PC-9 (cell line): ENCODE data around the gene DENND2A.

Experiments
- EZH2 ChIP-seq: fragments of 200-600 bp; sonication (generic); IDR thresholded peaks from 2 replicates; pipeline ENCODE4 v1.8.0; 2017; ENCODE audit warnings: antibody characterized with exemption, low read depth
- TF ChIP-seq, protein P1 (sequence below): fragments of 200-600 bp; sonication (generic); conservative IDR thresholded peaks from 2 replicates; pipeline ENCODE4 v1.6.1; 2017; ENCODE audit warnings: mixed run types, antibody characterized with exemption, mild to moderate bottlenecking, moderate library complexity

DNA sequence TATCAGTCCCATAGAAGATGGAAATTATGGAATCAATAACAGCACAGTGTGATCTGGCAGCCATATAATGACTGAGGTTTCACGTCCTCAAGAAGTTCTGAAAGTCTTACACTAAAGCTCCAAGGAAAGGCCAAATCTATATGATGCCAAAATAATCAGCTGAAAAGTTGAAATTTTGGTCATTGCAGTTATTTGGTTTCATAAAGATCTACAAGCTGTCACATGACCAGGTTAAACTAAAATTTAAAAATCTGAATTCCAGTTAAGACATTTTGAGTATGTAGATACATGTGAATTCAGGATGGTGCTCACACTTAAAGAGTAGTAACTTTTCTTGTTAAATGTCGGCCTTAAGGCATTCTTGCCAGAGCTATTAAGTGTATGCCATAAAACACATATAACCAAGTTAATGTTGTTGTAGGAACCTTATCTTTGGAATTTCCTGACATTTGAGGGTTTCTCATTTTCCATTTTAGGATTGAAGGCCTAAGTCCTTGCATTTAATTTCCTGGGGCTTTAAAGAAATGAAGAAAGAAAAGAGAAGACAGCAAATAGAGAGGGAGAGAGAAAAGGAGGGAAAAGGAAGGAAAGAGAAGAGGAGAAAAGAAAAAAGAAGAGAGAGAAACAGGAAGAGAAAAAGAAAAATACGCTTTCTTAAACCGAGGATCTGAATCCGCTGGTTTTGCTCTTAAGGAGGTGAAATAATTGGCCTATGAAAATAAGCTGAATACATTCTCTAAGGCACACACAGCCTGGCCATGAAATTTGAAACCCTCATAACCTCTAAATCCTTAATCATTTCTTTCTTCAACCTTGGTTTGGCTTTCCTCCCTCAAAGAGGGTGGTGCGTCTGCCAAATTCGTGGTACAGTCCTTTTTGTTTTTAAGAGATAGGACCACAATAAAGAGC is 43.8 kb downstream of the DENND2A start:
- TF ChIP-seq, protein P1, sequence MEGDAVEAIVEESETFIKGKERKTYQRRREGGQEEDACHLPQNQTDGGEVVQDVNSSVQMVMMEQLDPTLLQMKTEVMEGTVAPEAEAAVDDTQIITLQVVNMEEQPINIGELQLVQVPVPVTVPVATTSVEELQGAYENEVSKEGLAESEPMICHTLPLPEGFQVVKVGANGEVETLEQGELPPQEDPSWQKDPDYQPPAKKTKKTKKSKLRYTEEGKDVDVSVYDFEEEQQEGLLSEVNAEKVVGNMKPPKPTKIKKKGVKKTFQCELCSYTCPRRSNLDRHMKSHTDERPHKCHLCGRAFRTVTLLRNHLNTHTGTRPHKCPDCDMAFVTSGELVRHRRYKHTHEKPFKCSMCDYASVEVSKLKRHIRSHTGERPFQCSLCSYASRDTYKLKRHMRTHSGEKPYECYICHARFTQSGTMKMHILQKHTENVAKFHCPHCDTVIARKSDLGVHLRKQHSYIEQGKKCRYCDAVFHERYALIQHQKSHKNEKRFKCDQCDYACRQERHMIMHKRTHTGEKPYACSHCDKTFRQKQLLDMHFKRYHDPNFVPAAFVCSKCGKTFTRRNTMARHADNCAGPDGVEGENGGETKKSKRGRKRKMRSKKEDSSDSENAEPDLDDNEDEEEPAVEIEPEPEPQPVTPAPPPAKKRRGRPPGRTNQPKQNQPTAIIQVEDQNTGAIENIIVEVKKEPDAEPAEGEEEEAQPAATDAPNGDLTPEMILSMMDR, result no peak
- TF ChIP-seq EZH2, result no peak
